GM23338 (cell line): ENCODE measurements around the gene ARMCX5. TPM values are rescaled to one million over a fixed set of nuclear protein-coding genes. Genes with fewer than 3 reads are reported as not detected.

Source experiments
- ATAC-seq: fragments of 200-7000 bp; cut with Tn5 transposase; 3 replicates; pipeline ENCODE4 v1.9.1; 2020
- DNase-seq: peaks from one replicate; pipeline ENCODE4 v3.0.0-alpha.2; 2015; ENCODE audit warnings: low spot score
- H2AFZ ChIP-seq: fragments of 200-600 bp; sonication (generic); 2 replicates; pipeline ENCODE4 v1.8.0; 2016; ENCODE audit warnings: antibody characterized with exemption, mild to moderate bottlenecking, moderate library complexity
- H3F3A ChIP-seq: fragments of 200-600 bp; sonication (generic); replicated peaks from 2 replicates; pipeline ENCODE4 v1.8.0; 2017; ENCODE audit warnings: antibody characterized with exemption, mixed run types, low read depth
- H3K27ac ChIP-seq: fragments of 200-600 bp; sonication (generic); 2 replicates; pipeline ENCODE4 v1.6.1; 2016; ENCODE audit warnings: low read depth
- H3K27me3 ChIP-seq: fragments of 200-600 bp; sonication (generic); 2 replicates; pipeline ENCODE4 v1.8.0; 2016; ENCODE audit warnings: mild to moderate bottlenecking, mixed run types, moderate library complexity; ENCODE audit not compliant: insufficient read depth
- H3K36me3 ChIP-seq: fragments of 200-600 bp; sonication (generic); 2 replicates; pipeline ENCODE4 v1.8.0; 2016; ENCODE audit warnings: mild to moderate bottlenecking; ENCODE audit not compliant: insufficient read depth
- H3K4me1 ChIP-seq: fragments of 200-600 bp; sonication (generic); 2 replicates; pipeline ENCODE4 v1.8.0; 2016; ENCODE audit warnings: mild to moderate bottlenecking, moderate library complexity; ENCODE audit not compliant: insufficient read depth
- H3K4me2 ChIP-seq: fragments of 200-600 bp; sonication (generic); 2 replicates; pipeline ENCODE4 v1.7.1; 2017; ENCODE audit warnings: mixed run types
- H3K4me3 ChIP-seq: fragments of 200-600 bp; sonication (generic); 2 replicates; pipeline ENCODE4 v1.6.1; 2016; ENCODE audit warnings: mixed run types
- H3K79me2 ChIP-seq: fragments of 200-600 bp; sonication (generic); replicated peaks from 2 replicates; pipeline ENCODE4 v1.8.0; 2017; ENCODE audit warnings: mild to moderate bottlenecking; ENCODE audit not compliant: insufficient read depth
- H3K9me2 ChIP-seq: fragments of 200-600 bp; sonication (generic); 2 replicates; pipeline ENCODE4 v1.8.0; 2017; ENCODE audit not compliant: insufficient read depth
- H4K20me1 ChIP-seq: fragments of 200-600 bp; sonication (generic); replicated peaks from 2 replicates; pipeline ENCODE4 v1.8.0; 2017; ENCODE audit warnings: mild to moderate bottlenecking; ENCODE audit not compliant: insufficient read depth
- H3K27ac Mint-ChIP-seq: 2 replicates; pipeline ENCODE4 v1.8.0; 2020; ENCODE audit warnings: inconsistent platforms, mild to moderate bottlenecking, moderate library complexity, mixed read lengths
- H3K27me3 Mint-ChIP-seq: 3 replicates; pipeline ENCODE4 v1.8.0; 2022; ENCODE audit warnings: low read depth, mild to moderate bottlenecking, moderate library complexity, mixed read lengths, inconsistent platforms; ENCODE audit not compliant: insufficient read depth, poor library complexity
- H3K36me3 Mint-ChIP-seq: 3 replicates; pipeline ENCODE4 v1.8.0; 2021; ENCODE audit warnings: low read depth, mild to moderate bottlenecking, inconsistent platforms, moderate library complexity, mixed read lengths
- H3K4me1 Mint-ChIP-seq: 3 replicates; pipeline ENCODE4 v1.8.0; 2020; ENCODE audit warnings: mild to moderate bottlenecking, inconsistent platforms, mixed read lengths
- H3K4me3 Mint-ChIP-seq: 3 replicates; pipeline ENCODE4 v1.8.0; 2021; ENCODE audit warnings: moderate library complexity, mild to moderate bottlenecking, inconsistent platforms, mixed read lengths
- H3K9me3 Mint-ChIP-seq: 3 replicates; pipeline ENCODE4 v1.8.0; 2020; ENCODE audit warnings: moderate library complexity, mild to moderate bottlenecking, inconsistent platforms, mixed read lengths
- CREB1 ChIP-seq: fragments of 250-450 bp; sonication (Bioruptor Pico); IDR thresholded peaks from 2 replicates; pipeline ENCODE4 v1.5.0; 2020; ENCODE audit warnings: low read depth, mild to moderate bottlenecking, moderate library complexity
- CTCF ChIP-seq, 2 experiments: fragments of 200-600 bp in 1 of 2; sonication (generic) in 1 of 2; conservative IDR thresholded peaks; 2 replicates each; pipeline versions ENCODE4 v1.5.1 to v1.6.1; 2016 to 2017; ENCODE audit warnings: antibody characterized with exemption in 2 of 2, low read depth in 2 of 2, mild to moderate bottlenecking in 2 of 2, moderate library complexity in 1 of 2
- ETS1 ChIP-seq: IDR thresholded peaks from 2 replicates; pipeline ENCODE4 v1.6.1; 2016; ENCODE audit warnings: antibody characterized with exemption
- EZH2 ChIP-seq: fragments of 200-600 bp; sonication (generic); IDR thresholded peaks from one replicate; pipeline ENCODE4 v1.8.0; 2017; ENCODE audit warnings: antibody characterized with exemption, mild to moderate bottlenecking, low read depth; ENCODE audit not compliant: unreplicated experiment
- EZH2phosphoT487 ChIP-seq: fragments of 200-600 bp; sonication (generic); IDR thresholded peaks from one replicate; pipeline ENCODE4 v1.8.1; 2018; ENCODE audit warnings: antibody characterized with exemption; ENCODE audit not compliant: unreplicated experiment
- JUNB ChIP-seq: IDR thresholded peaks from one replicate; pipeline ENCODE4 v1.6.1; 2016; ENCODE audit warnings: antibody characterized with exemption; ENCODE audit not compliant: unreplicated experiment
- NANOG ChIP-seq: IDR thresholded peaks from 2 replicates; pipeline ENCODE4 v1.6.1; 2016; ENCODE audit warnings: antibody characterized with exemption, borderline replicate concordance
- POLR2AphosphoS5 ChIP-seq: IDR thresholded peaks from 2 replicates; pipeline ENCODE4 v1.6.1; 2016; ENCODE audit warnings: antibody characterized with exemption, low read depth
- STAT1 ChIP-seq: IDR thresholded peaks from one replicate; pipeline ENCODE4 v1.6.1; 2016; ENCODE audit warnings: antibody characterized with exemption; ENCODE audit not compliant: unreplicated experiment
- ZNF114 ChIP-seq: fragments of 250-450 bp; sonication (Bioruptor Pico); IDR thresholded peaks from 2 replicates; pipeline ENCODE4 v1.5.0; 2020; ENCODE audit warnings: mild to moderate bottlenecking, moderate library complexity
- ZNF331 ChIP-seq: fragments of 250-450 bp; sonication (Bioruptor Pico); IDR thresholded peaks from 2 replicates; pipeline ENCODE4 v1.5.0; 2020; ENCODE audit warnings: low read depth, mild to moderate bottlenecking, moderate library complexity
- polyA plus RNA-seq: library from polyadenylated mRNA; unstranded; fragments of >200 nt; fragmentation: Nextera tagmentation; extraction: Ambion mirVana; gene quantifications from 2 replicates; pipeline ENCODE4 v1.2.1, GENCODE V29; 2016
- total RNA-seq: library from RNA; depleted of rRNA; stranded (reverse); fragments of >200 nt; shearing (Covaris generic); gene quantifications from 2 replicates; pipeline ENCODE4 v1.2.3, GENCODE V29; 2014
- TF ChIP-seq, protein P1 (sequence below): IDR thresholded peaks from one replicate; pipeline ENCODE4 v1.6.1; 2018; ENCODE audit warnings: antibody characterized with exemption; ENCODE audit not compliant: unreplicated experiment
- TF ChIP-seq, protein P2 (sequence below): fragments of 250-450 bp; sonication (Bioruptor Pico); IDR thresholded peaks from 2 replicates; pipeline ENCODE4 v1.5.0; 2020; ENCODE audit warnings: mild to moderate bottlenecking, moderate library complexity

The ARMCX5 gene
- total and polyA plus RNA-seq, 2 experiments from 2014 or later, result 6.6 to 18.6 TPM

DNA sequence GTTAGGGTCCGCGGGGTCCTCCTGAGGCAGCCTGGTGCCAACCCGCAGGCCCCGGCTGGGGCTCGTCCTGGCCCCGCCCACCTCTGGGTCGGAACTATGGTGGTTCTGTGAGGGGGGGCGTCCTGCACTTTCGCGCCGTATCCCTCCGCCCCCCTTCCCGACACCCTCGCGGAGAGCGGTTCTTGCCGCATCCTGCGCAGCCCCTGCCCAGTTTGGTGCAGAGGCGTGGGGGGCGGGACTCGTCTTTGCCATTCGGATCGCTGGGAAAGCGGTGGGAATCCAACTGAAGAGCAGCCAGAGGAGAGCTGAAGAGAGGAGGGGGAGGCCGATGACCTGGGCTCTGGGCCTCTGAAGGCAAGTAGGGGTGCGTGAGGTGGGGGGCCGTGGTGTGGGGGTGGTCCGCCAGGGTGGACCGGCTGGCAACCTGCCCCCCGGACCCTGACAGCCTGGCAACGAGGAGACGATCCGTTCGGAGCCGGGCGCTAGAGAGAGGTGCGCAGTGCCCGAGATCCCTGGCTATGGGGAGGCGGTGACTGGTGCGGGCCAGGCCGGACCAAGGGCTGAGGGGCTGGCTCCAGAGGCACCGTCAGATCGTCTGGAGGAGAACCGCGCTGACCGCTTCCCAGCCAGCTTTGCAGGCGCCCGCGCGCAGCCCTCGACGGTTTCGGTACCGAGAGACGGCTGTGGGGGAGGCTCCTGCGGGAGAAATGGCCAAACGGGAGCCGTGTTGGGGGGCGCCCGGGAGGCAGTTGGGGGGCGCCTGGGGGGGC is 52.1 kb downstream of the ARMCX5 start, which contains the start of gene GPRASP1:
GPRASP1 (plus strand) TSS at position 242 of the 770 bp plus-strand sequence. CDS start 2,431 bp downstream, outside the sequence.
- Mint-ChIP-seq H3K4me3 (peak within 1 kb of the TSS; percentile 89), H3K4me1 (peaks cover 11% of the 10 kb centered on the region; the same call in 2 of the 3 replicates), H3K9me3 (no peaks in the 10 kb centered on the region; the same call in 1 of the 3 replicates), H3K27me3 (peaks cover 4% of the 10 kb centered on the region), H3K36me3 (peaks cover 5% of the 10 kb centered on the region; the same call in 2 of the 3 replicates), H3K27ac (no peak within 1 kb of the TSS)
- Histone ChIP-seq H3K4me1 (no peaks in the 10 kb centered on the region; the same call in 1 of the 2 replicates), H3K79me2 (no peaks in the 10 kb centered on the region), H3F3A (no peaks in the 10 kb centered on the region), H3K36me3 (no peaks in the 10 kb centered on the region), H3K27me3 (peaks cover 11% of the 10 kb centered on the region; the same call in 1 of the 2 replicates), H3K4me3 (peak within 1 kb of the TSS; percentile 60), H3K4me2 (peak within 1 kb of the TSS; percentile 79), H2AFZ (no peak within 1 kb of the TSS; the same call in 1 of the 2 replicates), H3K27ac (no peak within 1 kb of the TSS), H4K20me1 (no peaks in the 10 kb centered on the region), H3K9me2 (no peaks in the 10 kb centered on the region)
- TF ChIP-seq ZNF114 (CRISPR knock-in tag) (no peak), JUNB (no peak), ZNF331 (no peak), EZH2phosphoT487 (no peak), ETS1 (no peak), EZH2 (no peak), CTCF (conservative IDR thresholded peaks at IDR 0.05; ENCODE audit: low read depth in 2 of 2) (no peak), POLR2AphosphoS5 (no peak), STAT1 (no peak), NANOG (no peak), CREB1 (CRISPR knock-in tag) (no peak)
- TF ChIP-seq, protein P1, sequence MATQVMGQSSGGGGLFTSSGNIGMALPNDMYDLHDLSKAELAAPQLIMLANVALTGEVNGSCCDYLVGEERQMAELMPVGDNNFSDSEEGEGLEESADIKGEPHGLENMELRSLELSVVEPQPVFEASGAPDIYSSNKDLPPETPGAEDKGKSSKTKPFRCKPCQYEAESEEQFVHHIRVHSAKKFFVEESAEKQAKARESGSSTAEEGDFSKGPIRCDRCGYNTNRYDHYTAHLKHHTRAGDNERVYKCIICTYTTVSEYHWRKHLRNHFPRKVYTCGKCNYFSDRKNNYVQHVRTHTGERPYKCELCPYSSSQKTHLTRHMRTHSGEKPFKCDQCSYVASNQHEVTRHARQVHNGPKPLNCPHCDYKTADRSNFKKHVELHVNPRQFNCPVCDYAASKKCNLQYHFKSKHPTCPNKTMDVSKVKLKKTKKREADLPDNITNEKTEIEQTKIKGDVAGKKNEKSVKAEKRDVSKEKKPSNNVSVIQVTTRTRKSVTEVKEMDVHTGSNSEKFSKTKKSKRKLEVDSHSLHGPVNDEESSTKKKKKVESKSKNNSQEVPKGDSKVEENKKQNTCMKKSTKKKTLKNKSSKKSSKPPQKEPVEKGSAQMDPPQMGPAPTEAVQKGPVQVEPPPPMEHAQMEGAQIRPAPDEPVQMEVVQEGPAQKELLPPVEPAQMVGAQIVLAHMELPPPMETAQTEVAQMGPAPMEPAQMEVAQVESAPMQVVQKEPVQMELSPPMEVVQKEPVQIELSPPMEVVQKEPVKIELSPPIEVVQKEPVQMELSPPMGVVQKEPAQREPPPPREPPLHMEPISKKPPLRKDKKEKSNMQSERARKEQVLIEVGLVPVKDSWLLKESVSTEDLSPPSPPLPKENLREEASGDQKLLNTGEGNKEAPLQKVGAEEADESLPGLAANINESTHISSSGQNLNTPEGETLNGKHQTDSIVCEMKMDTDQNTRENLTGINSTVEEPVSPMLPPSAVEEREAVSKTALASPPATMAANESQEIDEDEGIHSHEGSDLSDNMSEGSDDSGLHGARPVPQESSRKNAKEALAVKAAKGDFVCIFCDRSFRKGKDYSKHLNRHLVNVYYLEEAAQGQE, result no peak
- TF ChIP-seq, protein P2, sequence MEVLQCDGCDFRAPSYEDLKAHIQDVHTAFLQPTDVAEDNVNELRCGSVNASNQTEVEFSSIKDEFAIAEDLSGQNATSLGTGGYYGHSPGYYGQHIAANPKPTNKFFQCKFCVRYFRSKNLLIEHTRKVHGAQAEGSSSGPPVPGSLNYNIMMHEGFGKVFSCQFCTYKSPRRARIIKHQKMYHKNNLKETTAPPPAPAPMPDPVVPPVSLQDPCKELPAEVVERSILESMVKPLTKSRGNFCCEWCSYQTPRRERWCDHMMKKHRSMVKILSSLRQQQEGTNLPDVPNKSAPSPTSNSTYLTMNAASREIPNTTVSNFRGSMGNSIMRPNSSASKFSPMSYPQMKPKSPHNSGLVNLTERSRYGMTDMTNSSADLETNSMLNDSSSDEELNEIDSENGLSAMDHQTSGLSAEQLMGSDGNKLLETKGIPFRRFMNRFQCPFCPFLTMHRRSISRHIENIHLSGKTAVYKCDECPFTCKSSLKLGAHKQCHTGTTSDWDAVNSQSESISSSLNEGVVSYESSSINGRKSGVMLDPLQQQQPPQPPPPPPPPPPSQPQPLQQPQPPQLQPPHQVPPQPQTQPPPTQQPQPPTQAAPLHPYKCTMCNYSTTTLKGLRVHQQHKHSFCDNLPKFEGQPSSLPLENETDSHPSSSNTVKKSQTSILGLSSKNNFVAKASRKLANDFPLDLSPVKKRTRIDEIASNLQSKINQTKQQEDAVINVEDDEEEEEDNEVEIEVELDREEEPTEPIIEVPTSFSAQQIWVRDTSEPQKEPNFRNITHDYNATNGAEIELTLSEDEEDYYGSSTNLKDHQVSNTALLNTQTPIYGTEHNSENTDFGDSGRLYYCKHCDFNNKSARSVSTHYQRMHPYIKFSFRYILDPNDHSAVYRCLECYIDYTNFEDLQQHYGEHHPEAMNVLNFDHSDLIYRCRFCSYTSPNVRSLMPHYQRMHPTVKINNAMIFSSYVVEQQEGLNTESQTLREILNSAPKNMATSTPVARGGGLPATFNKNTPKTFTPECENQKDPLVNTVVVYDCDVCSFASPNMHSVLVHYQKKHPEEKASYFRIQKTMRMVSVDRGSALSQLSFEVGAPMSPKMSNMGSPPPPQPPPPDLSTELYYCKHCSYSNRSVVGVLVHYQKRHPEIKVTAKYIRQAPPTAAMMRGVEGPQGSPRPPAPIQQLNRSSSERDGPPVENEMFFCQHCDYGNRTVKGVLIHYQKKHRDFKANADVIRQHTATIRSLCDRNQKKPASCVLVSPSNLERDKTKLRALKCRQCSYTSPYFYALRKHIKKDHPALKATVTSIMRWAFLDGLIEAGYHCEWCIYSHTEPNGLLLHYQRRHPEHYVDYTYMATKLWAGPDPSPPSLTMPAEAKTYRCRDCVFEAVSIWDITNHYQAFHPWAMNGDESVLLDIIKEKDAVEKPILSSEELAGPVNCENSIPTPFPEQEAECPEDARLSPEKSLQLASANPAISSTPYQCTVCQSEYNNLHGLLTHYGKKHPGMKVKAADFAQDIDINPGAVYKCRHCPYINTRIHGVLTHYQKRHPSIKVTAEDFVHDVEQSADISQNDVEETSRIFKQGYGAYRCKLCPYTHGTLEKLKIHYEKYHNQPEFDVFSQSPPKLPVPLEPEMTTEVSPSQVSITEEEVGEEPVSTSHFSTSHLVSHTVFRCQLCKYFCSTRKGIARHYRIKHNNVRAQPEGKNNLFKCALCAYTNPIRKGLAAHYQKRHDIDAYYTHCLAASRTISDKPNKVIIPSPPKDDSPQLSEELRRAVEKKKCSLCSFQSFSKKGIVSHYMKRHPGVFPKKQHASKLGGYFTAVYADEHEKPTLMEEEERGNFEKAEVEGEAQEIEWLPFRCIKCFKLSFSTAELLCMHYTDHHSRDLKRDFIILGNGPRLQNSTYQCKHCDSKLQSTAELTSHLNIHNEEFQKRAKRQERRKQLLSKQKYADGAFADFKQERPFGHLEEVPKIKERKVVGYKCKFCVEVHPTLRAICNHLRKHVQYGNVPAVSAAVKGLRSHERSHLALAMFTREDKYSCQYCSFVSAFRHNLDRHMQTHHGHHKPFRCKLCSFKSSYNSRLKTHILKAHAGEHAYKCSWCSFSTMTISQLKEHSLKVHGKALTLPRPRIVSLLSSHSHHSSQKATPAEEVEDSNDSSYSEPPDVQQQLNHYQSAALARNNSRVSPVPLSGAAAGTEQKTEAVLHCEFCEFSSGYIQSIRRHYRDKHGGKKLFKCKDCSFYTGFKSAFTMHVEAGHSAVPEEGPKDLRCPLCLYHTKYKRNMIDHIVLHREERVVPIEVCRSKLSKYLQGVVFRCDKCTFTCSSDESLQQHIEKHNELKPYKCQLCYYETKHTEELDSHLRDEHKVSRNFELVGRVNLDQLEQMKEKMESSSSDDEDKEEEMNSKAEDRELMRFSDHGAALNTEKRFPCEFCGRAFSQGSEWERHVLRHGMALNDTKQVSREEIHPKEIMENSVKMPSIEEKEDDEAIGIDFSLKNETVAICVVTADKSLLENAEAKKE, result no peak
- DNase-seq (peak; percentile 69), ATAC-seq (peak; percentile 86)
